ENCODE measurements around the gene MATK.

DNA sequence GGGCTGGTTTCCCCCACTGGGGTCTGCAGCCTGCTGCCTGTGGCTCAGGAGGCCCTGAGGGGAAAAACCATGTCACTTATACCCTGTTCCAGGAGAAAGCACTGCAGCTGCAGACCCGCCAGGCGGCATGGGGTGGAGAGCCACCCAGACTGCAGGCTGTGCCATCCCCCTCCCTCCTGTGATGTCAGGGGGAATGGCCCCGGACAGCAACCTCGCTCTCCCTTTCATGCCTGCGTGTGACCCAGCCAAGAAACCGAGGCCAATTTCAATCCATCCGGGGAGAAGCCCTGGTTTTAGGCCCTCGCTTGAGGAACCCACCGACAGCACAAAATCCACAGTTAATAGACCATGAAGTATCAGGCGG is 37.2 kb upstream of the MATK start:
- TF ChIP-seq POLR2A (IDR thresholded peaks at IDR 0.05): no peak
- TF ChIP-seq, protein P1, sequence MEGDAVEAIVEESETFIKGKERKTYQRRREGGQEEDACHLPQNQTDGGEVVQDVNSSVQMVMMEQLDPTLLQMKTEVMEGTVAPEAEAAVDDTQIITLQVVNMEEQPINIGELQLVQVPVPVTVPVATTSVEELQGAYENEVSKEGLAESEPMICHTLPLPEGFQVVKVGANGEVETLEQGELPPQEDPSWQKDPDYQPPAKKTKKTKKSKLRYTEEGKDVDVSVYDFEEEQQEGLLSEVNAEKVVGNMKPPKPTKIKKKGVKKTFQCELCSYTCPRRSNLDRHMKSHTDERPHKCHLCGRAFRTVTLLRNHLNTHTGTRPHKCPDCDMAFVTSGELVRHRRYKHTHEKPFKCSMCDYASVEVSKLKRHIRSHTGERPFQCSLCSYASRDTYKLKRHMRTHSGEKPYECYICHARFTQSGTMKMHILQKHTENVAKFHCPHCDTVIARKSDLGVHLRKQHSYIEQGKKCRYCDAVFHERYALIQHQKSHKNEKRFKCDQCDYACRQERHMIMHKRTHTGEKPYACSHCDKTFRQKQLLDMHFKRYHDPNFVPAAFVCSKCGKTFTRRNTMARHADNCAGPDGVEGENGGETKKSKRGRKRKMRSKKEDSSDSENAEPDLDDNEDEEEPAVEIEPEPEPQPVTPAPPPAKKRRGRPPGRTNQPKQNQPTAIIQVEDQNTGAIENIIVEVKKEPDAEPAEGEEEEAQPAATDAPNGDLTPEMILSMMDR (IDR thresholded peaks at IDR 0.05): no peak
